GM20000 (cell line): ENCODE results near the gene ZNF224.
A peak's percentile ranks its signal among the peaks of the same experiment; 100 is the strongest.

Source experiments
- DNase-seq: peaks from one replicate; pipeline ENCODE4 v3.0.0; 2012; ENCODE audit warnings: low spot score
- TF ChIP-seq, protein P1 (sequence below): IDR thresholded peaks from 2 replicates; pipeline ENCODE4 v1.5.1; 2012; ENCODE audit warnings: mild to moderate bottlenecking, control low read depth; ENCODE audit errors: extremely low read depth, missing control alignments

Gene ZNF224

DNA sequence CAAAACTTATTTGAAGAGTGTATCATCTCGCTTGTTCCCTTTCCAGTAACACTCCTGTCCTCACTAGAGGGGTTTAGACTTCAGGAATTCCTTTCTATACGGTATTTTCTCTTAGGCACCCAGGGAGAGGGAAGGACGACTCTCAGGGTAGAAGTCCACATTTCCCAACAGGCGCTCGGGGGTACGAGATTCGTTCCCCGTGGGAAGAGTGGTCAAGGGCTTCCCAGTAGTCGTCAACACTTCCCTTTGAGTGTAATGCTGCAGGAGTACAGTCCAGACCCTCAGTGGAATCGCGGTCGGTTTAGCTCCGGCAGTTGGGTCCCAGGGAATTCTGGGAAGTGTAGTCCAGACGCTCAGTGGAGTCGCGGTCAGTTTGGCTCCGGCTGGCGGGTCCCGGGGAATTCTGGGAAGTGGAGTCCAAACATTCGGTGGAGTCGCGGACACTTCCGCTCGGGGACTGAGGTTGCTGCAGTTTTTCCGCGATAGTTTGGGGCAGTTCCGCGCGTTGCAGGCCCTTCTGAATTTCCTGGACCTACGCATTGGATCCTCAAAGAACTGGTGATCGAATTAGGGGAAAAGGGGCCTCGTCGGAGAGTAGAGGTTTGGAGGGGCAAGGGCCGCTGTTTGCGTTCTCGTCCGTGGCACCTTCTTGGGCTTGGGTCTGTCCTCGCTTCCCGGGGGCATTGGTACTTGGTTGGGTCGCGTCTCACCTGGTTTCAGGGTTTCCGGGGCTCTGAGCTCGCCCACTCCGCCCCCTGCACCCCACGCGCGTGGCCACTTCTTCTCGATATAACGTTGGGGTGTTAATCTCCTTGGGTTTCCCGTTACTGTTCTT, at the start of gene ZNF224:
Gene ZNF224 (plus strand): TSS at position 431 of the 835 bp plus-strand sequence. CDS start 3,513 bp downstream, outside the sequence.
- TF ChIP-seq, protein P1, sequence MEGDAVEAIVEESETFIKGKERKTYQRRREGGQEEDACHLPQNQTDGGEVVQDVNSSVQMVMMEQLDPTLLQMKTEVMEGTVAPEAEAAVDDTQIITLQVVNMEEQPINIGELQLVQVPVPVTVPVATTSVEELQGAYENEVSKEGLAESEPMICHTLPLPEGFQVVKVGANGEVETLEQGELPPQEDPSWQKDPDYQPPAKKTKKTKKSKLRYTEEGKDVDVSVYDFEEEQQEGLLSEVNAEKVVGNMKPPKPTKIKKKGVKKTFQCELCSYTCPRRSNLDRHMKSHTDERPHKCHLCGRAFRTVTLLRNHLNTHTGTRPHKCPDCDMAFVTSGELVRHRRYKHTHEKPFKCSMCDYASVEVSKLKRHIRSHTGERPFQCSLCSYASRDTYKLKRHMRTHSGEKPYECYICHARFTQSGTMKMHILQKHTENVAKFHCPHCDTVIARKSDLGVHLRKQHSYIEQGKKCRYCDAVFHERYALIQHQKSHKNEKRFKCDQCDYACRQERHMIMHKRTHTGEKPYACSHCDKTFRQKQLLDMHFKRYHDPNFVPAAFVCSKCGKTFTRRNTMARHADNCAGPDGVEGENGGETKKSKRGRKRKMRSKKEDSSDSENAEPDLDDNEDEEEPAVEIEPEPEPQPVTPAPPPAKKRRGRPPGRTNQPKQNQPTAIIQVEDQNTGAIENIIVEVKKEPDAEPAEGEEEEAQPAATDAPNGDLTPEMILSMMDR, result no peak
- peak; percentile 82 for DNase-seq

DNA sequence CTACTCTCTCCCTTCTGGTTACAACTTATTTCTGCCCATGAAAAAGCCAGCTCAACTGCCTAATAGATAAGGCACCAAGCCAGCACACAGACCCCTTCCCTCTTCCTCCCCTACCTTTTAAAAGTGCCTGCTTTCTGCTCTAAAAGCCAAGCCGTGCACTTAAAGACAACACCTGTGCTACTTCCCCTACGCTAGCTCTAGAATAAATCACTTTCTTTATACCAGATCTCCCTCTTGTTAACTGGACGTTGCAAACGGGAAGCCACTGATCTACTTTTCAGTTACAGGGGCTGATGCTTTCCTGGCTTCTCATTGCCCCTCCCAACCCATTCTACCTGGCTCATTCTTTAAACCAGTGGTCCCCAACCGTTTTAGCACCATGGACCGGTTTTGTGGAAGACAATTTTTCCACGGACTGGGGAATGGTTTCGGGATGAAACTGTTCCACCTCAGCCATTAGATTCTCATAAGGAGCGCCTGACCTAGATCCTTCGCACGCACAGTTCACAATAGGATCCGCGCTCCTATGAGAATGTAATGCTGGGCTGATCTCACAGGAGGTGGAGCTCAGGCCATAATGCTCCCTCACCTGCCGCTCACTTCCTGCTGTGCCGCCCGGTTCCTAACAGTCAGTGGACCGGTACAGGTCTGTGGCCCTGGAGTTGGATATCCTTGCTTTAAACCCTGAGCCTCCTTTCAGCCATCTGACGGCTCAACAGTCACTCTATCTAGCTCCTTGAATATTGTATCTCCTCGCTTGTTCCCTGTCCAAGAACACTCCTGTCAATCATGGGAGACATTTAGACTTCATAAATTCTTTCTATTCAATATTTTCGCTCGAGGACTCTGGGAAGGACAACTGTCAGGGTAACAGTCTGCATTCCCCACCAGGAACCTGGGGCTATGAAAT, 43.2 kb upstream of the ZNF224 start:
- TF ChIP-seq, protein P1, result no peak
- no peak for DNase-seq

DNA sequence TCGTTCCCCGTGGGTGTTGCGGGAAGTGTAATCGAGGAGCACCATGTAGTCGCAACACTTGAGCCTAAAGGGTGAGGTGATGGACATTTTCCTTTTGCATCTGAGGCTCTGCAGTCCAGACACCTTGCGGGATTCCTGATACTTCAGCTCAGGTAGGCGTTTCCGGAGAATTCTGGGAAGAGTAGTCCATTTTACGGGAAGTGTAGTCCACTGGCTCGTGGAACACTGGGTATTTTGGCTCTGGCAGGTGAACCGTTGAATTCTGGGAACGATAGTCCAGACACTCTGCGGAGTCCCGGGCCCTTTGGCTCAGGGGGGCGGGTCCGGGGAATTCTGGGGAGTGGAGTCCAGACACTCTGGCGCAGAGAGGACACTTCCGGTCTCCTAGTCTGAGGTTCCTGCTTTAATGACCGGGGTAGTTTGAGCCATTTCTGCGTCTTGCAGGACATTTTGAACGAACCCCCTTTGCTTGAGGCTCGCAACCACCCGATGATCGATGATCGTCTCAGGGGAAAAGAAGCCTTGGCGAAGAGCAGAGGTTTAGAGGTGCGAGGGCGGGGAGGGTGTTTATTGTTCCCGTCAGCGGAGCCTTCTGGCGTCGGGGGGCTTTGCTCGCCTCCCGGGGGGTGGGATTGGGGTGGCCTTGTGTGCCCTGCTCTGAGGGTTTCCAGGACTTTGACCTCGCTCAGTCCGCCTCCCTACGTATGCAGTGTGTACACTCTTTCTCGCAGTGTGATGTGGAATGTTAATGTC, 42.3 kb upstream of the ZNF224 start, which contains the start of gene ZNF223:
Gene ZNF223 (plus strand): TSS at position 387 of the 753 bp plus-strand sequence. CDS start 3,141 bp downstream, outside the sequence.
- peak; percentile 81 for DNase-seq
- TF ChIP-seq, protein P1, result no peak

DNA sequence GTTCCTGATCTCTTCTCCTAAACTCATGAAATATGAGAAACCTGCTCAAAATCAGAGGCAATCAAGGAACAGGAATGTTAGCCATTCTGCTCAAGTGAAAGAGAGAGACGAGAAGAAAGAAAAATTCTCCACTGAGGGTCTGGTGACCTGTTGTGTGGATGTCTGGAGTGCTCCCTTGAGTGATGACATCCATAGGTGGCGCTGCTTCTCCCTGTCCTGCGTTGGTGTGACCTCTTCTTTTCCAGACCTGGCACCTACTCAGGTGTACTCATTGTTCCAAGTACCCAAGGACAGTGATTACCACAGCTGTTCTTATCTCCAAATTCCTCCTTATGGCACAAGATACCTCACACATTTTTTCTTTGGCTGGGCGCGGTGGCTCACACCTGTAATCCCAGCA, 38.3 kb upstream of the ZNF224 start:
- TF ChIP-seq, protein P1, result no peak
- no peak for DNase-seq

DNA sequence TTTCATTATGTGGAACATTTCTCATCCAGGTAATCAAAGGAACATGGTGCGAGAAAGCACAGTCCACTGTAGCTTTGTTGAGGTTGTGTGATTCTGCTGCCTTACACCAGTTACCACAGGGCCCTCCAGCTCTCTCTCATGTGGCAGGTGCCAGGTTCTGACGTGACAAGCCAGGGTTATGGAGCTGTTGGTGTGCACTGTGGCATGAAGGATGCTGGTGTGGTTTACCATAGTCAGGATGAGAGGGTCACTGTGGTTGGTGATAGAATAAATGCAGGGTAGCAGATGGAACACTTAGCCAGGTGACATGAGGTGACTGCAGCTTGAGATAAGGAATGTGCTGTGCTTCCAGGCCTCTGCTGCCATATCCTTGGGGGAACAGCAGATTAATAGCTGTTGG, 34.9 kb upstream of the ZNF224 start:
- no peak for DNase-seq
- TF ChIP-seq, protein P1, result no peak

DNA sequence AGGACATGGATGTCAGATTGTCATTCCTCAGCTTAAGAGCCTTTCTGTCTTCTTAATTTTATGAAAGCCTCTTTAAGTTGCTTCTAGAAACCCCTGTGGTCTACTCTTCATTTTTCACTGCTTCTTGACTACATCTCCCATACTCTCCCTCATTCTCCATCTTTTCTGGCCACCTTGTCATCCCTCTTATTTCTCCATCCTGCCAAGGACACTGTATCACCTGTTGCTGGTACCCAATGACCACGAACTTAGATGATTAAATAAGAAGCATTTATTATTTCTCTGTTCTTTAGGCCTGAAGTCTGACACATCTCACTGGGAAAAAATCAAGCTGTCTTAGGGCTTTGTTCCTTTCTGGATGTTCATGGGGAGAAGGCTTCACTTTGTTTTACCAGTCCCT, 33.1 kb upstream of the ZNF224 start:
- TF ChIP-seq, protein P1, result no peak
- no peak for DNase-seq
